ENCODE data around the gene IFRD2.

DNA sequence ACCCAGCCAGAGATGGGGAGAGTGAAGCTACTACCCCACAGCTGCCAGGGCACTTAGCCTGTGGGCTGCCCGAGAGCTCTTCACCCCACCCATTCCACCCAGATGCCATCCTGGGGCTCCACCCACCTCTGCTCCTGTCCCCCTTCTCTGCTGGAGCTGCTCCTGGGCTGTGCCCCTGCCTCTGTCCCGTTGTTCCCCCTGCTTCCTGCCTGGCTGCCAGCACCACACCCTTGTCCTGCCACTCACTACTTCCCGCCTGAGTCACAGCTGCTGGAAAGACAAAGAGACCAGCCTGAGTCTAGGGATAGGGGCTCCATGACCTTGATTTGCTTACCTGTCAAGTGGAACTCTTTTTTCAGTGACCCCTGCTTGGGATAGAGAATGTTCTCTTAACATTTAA is 43.8 kb downstream of the IFRD2 start:
- TF ChIP-seq, protein P1, sequence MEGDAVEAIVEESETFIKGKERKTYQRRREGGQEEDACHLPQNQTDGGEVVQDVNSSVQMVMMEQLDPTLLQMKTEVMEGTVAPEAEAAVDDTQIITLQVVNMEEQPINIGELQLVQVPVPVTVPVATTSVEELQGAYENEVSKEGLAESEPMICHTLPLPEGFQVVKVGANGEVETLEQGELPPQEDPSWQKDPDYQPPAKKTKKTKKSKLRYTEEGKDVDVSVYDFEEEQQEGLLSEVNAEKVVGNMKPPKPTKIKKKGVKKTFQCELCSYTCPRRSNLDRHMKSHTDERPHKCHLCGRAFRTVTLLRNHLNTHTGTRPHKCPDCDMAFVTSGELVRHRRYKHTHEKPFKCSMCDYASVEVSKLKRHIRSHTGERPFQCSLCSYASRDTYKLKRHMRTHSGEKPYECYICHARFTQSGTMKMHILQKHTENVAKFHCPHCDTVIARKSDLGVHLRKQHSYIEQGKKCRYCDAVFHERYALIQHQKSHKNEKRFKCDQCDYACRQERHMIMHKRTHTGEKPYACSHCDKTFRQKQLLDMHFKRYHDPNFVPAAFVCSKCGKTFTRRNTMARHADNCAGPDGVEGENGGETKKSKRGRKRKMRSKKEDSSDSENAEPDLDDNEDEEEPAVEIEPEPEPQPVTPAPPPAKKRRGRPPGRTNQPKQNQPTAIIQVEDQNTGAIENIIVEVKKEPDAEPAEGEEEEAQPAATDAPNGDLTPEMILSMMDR (conservative IDR thresholded peaks at IDR 0.05), result no peak
- TF ChIP-seq ZFX (IDR thresholded peaks at IDR 0.05), result no peak
